ENCODE results near the gene VAV3. TPM values are rescaled to one million over a fixed set of nuclear protein-coding genes. Genes with fewer than 3 reads are reported as not detected.

The VAV3 gene
- total RNA-seq, 2 experiments from 2014 or later: 5.5 to 5.6 TPM

- intact Hi-C loops (cut with DNase I, micrococcal nuclease): no loop called here
- no peaks in the 10 kb centered on the region for H3K4me1 ChIP-seq (ENCODE audit: insufficient read depth, low read length)
- TF ChIP-seq CTCF (IDR thresholded peaks at IDR 0.05): no peak
- no peaks in the 10 kb centered on the region for H3K9me3 ChIP-seq (ENCODE audit: control insufficient read depth in 1 of 2, insufficient read depth in 1 of 2, low read length in 2 of 2)
- no peaks in the 10 kb centered on the region for H3K4me1 Mint-ChIP-seq (ENCODE audit: low read depth)
- ATAC-seq (ENCODE audit: poor library complexity): no peak
- H3K4me3 Mint-ChIP-seq: no peak overlapping the region
- H3K9me3 Mint-ChIP-seq: no peaks in the 10 kb centered on the region
- POLR2A ChIA-PET: no interaction called here
- no peak overlapping the region for H3K27ac ChIP-seq (ENCODE audit: low read depth in 1 of 2, low read length in 2 of 2)
- H3K27me3 Mint-ChIP-seq: no peaks in the 10 kb centered on the region
- H3K4me3 ChIP-seq (ENCODE audit: low read length): no peak overlapping the region
- no peaks in the 10 kb centered on the region for H3K36me3 ChIP-seq (ENCODE audit: insufficient read depth, low read length)
- CTCF ChIA-PET: no interaction called here
- H3K36me3 Mint-ChIP-seq (ENCODE audit: low read depth): no peaks in the 10 kb centered on the region
- no peak for DNase-seq
- H3K27ac Mint-ChIP-seq: no peak overlapping the region
- H3K27me3 ChIP-seq (ENCODE audit: control insufficient read depth in 1 of 2, insufficient read depth in 2 of 2, low read length in 2 of 2): no peaks in the 10 kb centered on the region
Observed at GRCh38 chr1:107976431-107976830, 11.5 kb upstream of the VAV3 start.

- no peak for DNase-seq
- no peak overlapping the region for H3K4me3 Mint-ChIP-seq
- TF ChIP-seq CTCF (IDR thresholded peaks at IDR 0.05): no peak
- no peak for ATAC-seq (ENCODE audit: poor library complexity)
- POLR2A ChIA-PET: no interaction called here
- Histone ChIP-seq H3K36me3 (ENCODE audit: insufficient read depth, low read length) (no peaks in the 10 kb centered on the region), H3K9me3 (ENCODE audit: control insufficient read depth in 1 of 2, insufficient read depth in 1 of 2, low read length in 2 of 2) (no peaks in the 10 kb centered on the region), H3K4me1 (ENCODE audit: insufficient read depth, low read length) (no peaks in the 10 kb centered on the region), H3K4me3 (ENCODE audit: low read length) (no peak overlapping the region), H3K27me3 (ENCODE audit: control insufficient read depth in 1 of 2, insufficient read depth in 2 of 2, low read length in 2 of 2) (no peaks in the 10 kb centered on the region), H3K27ac (ENCODE audit: low read depth in 1 of 2, low read length in 2 of 2) (no peak overlapping the region)
- intact Hi-C loops (cut with DNase I, micrococcal nuclease): no loop called here
- H3K36me3 Mint-ChIP-seq (ENCODE audit: low read depth): no peaks in the 10 kb centered on the region
- H3K4me1 Mint-ChIP-seq (ENCODE audit: low read depth): no peaks in the 10 kb centered on the region
- no peak overlapping the region for H3K27ac Mint-ChIP-seq
- no peaks in the 10 kb centered on the region for H3K9me3 Mint-ChIP-seq
- CTCF ChIA-PET: no interaction called here
- H3K27me3 Mint-ChIP-seq: no peaks in the 10 kb centered on the region
Observed at GRCh38 chr1:107975851-107976250, 10.9 kb upstream of the VAV3 start.

- intact Hi-C loops (cut with DNase I, micrococcal nuclease): no loop called here
- no peak overlapping the region for H3K4me3 ChIP-seq (ENCODE audit: low read length)
Observed at GRCh38 chr1:107974090-107974489, 9.1 kb upstream of the VAV3 start.

More at GRCh38 chr1:107974090-107974489, 9.1 kb upstream of the VAV3 start:
- Histone ChIP-seq H3K27ac (ENCODE audit: low read depth in 1 of 2, low read length in 2 of 2) (no peak overlapping the region), H3K4me1 (ENCODE audit: insufficient read depth, low read length) (no peaks in the 10 kb centered on the region), H3K36me3 (ENCODE audit: insufficient read depth, low read length) (no peaks in the 10 kb centered on the region), H3K9me3 (ENCODE audit: control insufficient read depth in 1 of 2, insufficient read depth in 1 of 2, low read length in 2 of 2) (no peaks in the 10 kb centered on the region), H3K27me3 (ENCODE audit: control insufficient read depth in 1 of 2, insufficient read depth in 2 of 2, low read length in 2 of 2) (no peaks in the 10 kb centered on the region)
- DNase-seq (no peak), ATAC-seq (ENCODE audit: poor library complexity) (no peak)
- no peaks in the 10 kb centered on the region for H3K4me1 Mint-ChIP-seq (ENCODE audit: low read depth)
- H3K9me3 Mint-ChIP-seq: no peaks in the 10 kb centered on the region
- TF ChIP-seq CTCF (IDR thresholded peaks at IDR 0.05): no peak
- ChIA-PET POLR2A (no interaction called here), CTCF (no interaction called here)
- H3K4me3 Mint-ChIP-seq: no peak overlapping the region
- no peaks in the 10 kb centered on the region for H3K27me3 Mint-ChIP-seq
- no peaks in the 10 kb centered on the region for H3K36me3 Mint-ChIP-seq (ENCODE audit: low read depth)
- no peak overlapping the region for H3K27ac Mint-ChIP-seq

Measured in CD4-positive, alpha-beta T cell (primary cell).